Erythroblast (primary cell): ENCODE data around the gene ZBTB3.
A peak's percentile ranks its signal among the peaks of the same experiment; 100 is the strongest.

ENCODE experiments used
- GATA1 ChIP-seq: IDR thresholded peaks from 2 replicates; pipeline ENCODE4 v1.6.1; 2011; ENCODE audit warnings: low read depth, mild to moderate bottlenecking, control low read depth, low read length, moderate library complexity
- POLR2A ChIP-seq: IDR thresholded peaks from 2 replicates; pipeline ENCODE4 v1.6.1; 2011; ENCODE audit warnings: mild to moderate bottlenecking, low read length

DNA sequence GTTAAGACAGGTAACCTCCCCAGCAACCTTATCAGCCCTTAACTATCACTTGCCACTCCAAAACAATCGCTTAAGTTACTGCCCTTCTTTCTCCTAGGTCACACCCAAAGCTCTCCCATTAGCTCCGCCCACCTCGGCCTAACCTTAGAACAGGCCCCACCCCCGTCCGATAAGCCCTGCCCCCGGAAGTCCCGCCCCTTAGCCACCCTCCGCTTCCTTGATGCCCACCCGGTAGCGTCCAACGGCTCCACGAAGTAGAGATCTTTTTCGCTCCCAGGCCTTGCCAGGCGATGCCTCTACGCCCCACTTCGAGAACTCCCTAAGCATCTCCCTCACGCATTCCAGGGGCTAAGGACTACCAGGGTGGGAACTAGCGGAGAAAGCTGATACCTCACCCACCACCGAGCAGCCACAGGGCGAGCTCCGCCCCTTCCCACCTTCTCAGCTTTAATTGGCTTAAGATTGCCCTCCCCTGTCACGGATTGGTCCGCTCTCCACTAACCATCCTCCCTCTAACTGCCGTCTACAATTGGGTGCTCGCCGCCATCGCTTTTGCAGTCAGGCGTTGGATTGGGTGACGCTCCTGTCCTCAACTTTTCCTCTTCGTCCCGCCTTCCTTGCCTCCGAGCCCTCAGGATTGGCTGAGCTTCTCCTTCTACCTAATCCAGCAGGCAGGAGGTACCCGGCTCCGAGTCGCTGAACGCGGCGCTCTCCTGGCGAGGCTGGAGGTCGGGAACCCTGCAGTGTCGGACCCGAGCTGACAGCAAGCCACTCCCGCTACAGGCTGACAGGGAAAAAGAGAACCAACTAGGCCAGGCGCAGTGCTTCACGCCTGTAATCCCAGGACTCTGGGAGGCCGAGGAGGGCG, at the start of gene ZBTB3:
- TF ChIP-seq POLR2A = peak; percentile 99
- no peak for TF ChIP-seq GATA1
